Endothelial cell of umbilical vein (primary cell): ENCODE measurements around the gene MOB1B. TPM values are rescaled to one million over a fixed set of nuclear protein-coding genes. Genes with fewer than 3 reads are reported as not detected.

Experiments
- BruUV-seq: library from RNA; stranded (reverse); fragments of 400-500 nt; replicated peaks from 2 replicates; lab custom pipeline; 2021; lab: Mats Ljungman, UMichigan
- CTCF ChIA-PET: fragments of 300-600, 350-600 bp; sonication (Branson Sonifier 250); formaldehyde crosslinking; loops from one replicate; lab custom pipeline; 2021; ENCODE audit warnings: antibody characterized with exemption, inconsistent platforms; lab: Charles Lee
- POLR2A ChIA-PET: fragments of 300-600, 350-600 bp; sonication (Branson Sonifier 250); formaldehyde crosslinking; loops from one replicate; lab custom pipeline; 2021; ENCODE audit warnings: antibody characterized with exemption, inconsistent platforms; lab: Charles Lee
- DNase-seq: peaks from one replicate; pipeline ENCODE4 v3.0.0-alpha.2; 2011; ENCODE audit warnings: low read depth, low spot score
- FAIRE-seq: peaks from 2 replicates; lab custom pipeline; 2011; peaks lifted over from hg19 to GRCh38; lab: Jason Lieb, UNC
- H2AFZ ChIP-seq: 2 replicates; pipeline ENCODE4 v1.6.0; 2012; ENCODE audit warnings: low read depth, low read length, control low read depth, inconsistent platforms
- H3K27ac ChIP-seq: 2 replicates; pipeline ENCODE4 v1.5.1; 2011; ENCODE audit warnings: low read depth, mild to moderate bottlenecking, control low read depth, low read length, moderate library complexity; ENCODE audit not compliant: insufficient read depth
- H3K27me3 ChIP-seq, 2 experiments: 2 replicates each; pipeline versions ENCODE4 v1.6.0 to v1.6.1; 2011; ENCODE audit warnings: low read length in 2 of 2, mixed read lengths in 1 of 2; ENCODE audit not compliant: control insufficient read depth in 2 of 2, insufficient read depth in 2 of 2
- H3K36me3 ChIP-seq, 2 experiments: 2 replicates in 1 of 2; 3 replicates in 1 of 2; pipeline ENCODE4 v1.5.1; 2011; ENCODE audit warnings: low read length in 2 of 2, mild to moderate bottlenecking in 1 of 2, moderate library complexity in 1 of 2; ENCODE audit not compliant: control insufficient read depth in 2 of 2, insufficient read depth in 2 of 2; ENCODE audit errors: extremely low read depth in 1 of 2
- H3K4me1 ChIP-seq: 3 replicates; pipeline ENCODE4 v1.5.1; 2011; ENCODE audit warnings: mild to moderate bottlenecking, low read length; ENCODE audit not compliant: control insufficient read depth, insufficient read depth; ENCODE audit errors: extremely low read depth
- H3K4me2 ChIP-seq: 2 replicates; pipeline ENCODE4 v1.6.1; 2011; ENCODE audit warnings: low read length, control low read depth, mixed read lengths; ENCODE audit not compliant: insufficient read depth
- H3K4me3 ChIP-seq, 3 experiments: fragments of 200-600 bp in 1 of 3; sonication (generic), shearing (Covaris generic) in 1 of 3; replicated peaks in 1 of 3; 2 replicates each; pipeline ENCODE4 v1.5.1; 2011 to 2016; ENCODE audit warnings: control low read depth in 3 of 3, low read length in 3 of 3, mild to moderate bottlenecking in 2 of 3, inconsistent platforms in 1 of 3, low read depth in 1 of 3, moderate library complexity in 1 of 3; ENCODE audit not compliant: insufficient read depth in 1 of 3
- H3K79me2 ChIP-seq: 2 replicates; pipeline ENCODE4 v1.6.0; 2012; ENCODE audit warnings: low read length, inconsistent platforms; ENCODE audit not compliant: control insufficient read depth, insufficient read depth
- H3K9ac ChIP-seq: replicated peaks from 2 replicates; pipeline ENCODE3; 2011; ENCODE audit warnings: low read length, control low read depth; ENCODE audit not compliant: insufficient read depth; ENCODE audit errors: extremely low read depth
- H3K9me1 ChIP-seq: replicated peaks from 3 replicates; pipeline ENCODE4 v1.6.0; 2011; ENCODE audit warnings: mild to moderate bottlenecking, low read length; ENCODE audit not compliant: control insufficient read depth, insufficient read depth; ENCODE audit errors: extremely low read depth
- H3K9me3 ChIP-seq: replicated peaks from 2 replicates; pipeline ENCODE4 v1.5.1; 2012; ENCODE audit warnings: low read length, inconsistent platforms; ENCODE audit not compliant: control insufficient read depth, insufficient read depth
- H4K20me1 ChIP-seq: replicated peaks from 2 replicates; pipeline ENCODE3; 2011; ENCODE audit warnings: mild to moderate bottlenecking, low read length; ENCODE audit not compliant: control insufficient read depth, insufficient read depth; ENCODE audit errors: extremely low read depth
- CTCF ChIP-seq, 2 donors: IDR thresholded peaks; 1 replicate in 1 of 2; 2 replicates in 1 of 2; pipeline ENCODE4 v1.5.1; 2011; ENCODE audit warnings: low read length in 2 of 2, mild to moderate bottlenecking in 2 of 2, moderate library complexity in 2 of 2, control low read depth in 1 of 2, inconsistent platforms in 1 of 2, low read depth in 1 of 2; ENCODE audit not compliant: insufficient read depth in 1 of 2; ENCODE audit errors: extremely low read depth in 1 of 2
- EZH2 ChIP-seq: IDR thresholded peaks from 2 replicates; pipeline ENCODE4 v1.6.1; 2012; ENCODE audit warnings: borderline replicate concordance, low read depth, mild to moderate bottlenecking, moderate library complexity, low read length, inconsistent platforms; ENCODE audit not compliant: severe bottlenecking
- FOS ChIP-seq: IDR thresholded peaks from 2 replicates; pipeline ENCODE4 v1.6.1; 2011; ENCODE audit warnings: mild to moderate bottlenecking, low read length, moderate library complexity, borderline replicate concordance; ENCODE audit not compliant: insufficient read depth
- GATA2 ChIP-seq: IDR thresholded peaks from 2 replicates; pipeline ENCODE4 v1.7.0; 2011; ENCODE audit warnings: low read depth, mild to moderate bottlenecking, moderate library complexity, mixed read lengths, low read length; ENCODE audit not compliant: insufficient read length, insufficient read depth
- JUN ChIP-seq: IDR thresholded peaks from 2 replicates; pipeline ENCODE4 v1.6.1; 2011; ENCODE audit warnings: borderline replicate concordance, low read depth; ENCODE audit not compliant: insufficient read length, insufficient read depth
- MAX ChIP-seq: IDR thresholded peaks from 2 replicates; pipeline ENCODE4 v1.6.1; 2011; ENCODE audit not compliant: insufficient read depth, insufficient read length
- MYC ChIP-seq: IDR thresholded peaks from one replicate; pipeline ENCODE4 v1.6.1; 2011; ENCODE audit warnings: mild to moderate bottlenecking, low read depth, low read length
- POLR2A ChIP-seq: IDR thresholded peaks from 2 replicates; pipeline ENCODE4 v1.6.1; 2012; ENCODE audit warnings: low read depth, mild to moderate bottlenecking, control low read depth, low read length
- POLR2AphosphoS5 ChIP-seq: IDR thresholded peaks from 2 replicates; pipeline ENCODE4 v1.6.1; 2012; ENCODE audit warnings: low read depth, mild to moderate bottlenecking, control low read depth, low read length, moderate library complexity; ENCODE audit not compliant: insufficient read depth
- dilution Hi-C: fragments of 300-500 bp; cut with MboI; formaldehyde crosslinking; loops from one replicate; pipeline ENCODE4 v1.15.0; 2019; ENCODE audit warnings: low sequenced_read_pairs; ENCODE audit not compliant: extremely low pct_ligation_motif_present
- intact Hi-C: fragments of 100-400 bp; cut with micrococcal nuclease; formaldehyde crosslinking; loops from one replicate; pipeline ENCODE4 v1.10.0; 2022
- polyA plus RNA-seq, 4 experiments: library from polyadenylated mRNA; depleted of rRNA in 3 of 4; stranded (reverse) in 3 of 4; unstranded in 1 of 4; fragments of >200 nt; gene quantifications; 2 replicates each; pipeline versions ENCODE4 v1.2.1 to v1.2.3, GENCODE V29; 2011 to 2012; ENCODE audit warnings: missing spikeins in 1 of 4
- total RNA-seq: library from RNA; stranded (reverse); gene quantifications from 2 replicates; pipeline ENCODE4 v1.2.3, GENCODE V29; 2021

MOB1B gene
- total and polyA plus RNA-seq, 2 donors (not counting 3 experiments of a cell fraction or from before 2014, with no cell fraction given) = 4.3 to 23.9 TPM

- ChIA-PET POLR2A (no interaction called here), CTCF (interaction anchor here (0.8 kb wide), 1 partner anchor 8 kb away, joined by 3 read pairs; no protein-coding TSS in a partner anchor)
- intact Hi-C loops (no loop called here), dilution Hi-C loops (no loop called here)
- H3K4me2 ChIP-seq = no peak overlapping the region
- H3K79me2 ChIP-seq = peaks cover 4% of the 10 kb centered on the region
- no peaks in the 10 kb centered on the region for H3K36me3 ChIP-seq
- no peaks in the 10 kb centered on the region for H3K9me3 ChIP-seq
- FAIRE-seq = no peak
- H3K27ac ChIP-seq = no peak overlapping the region
- no peak for DNase-seq
- TF ChIP-seq CTCF (IDR thresholded peaks at IDR 0.05; ENCODE audit: extremely low read depth in 1 of 2, insufficient read depth in 1 of 2, low read depth in 1 of 2, low read length in 2 of 2) (no peak), EZH2 (no peak), GATA2 (no peak), FOS (no peak)
- no TSS peak for BruUV-seq
- H3K27me3 ChIP-seq = no peaks in the 10 kb centered on the region
- H3K4me1 ChIP-seq = no peaks in the 10 kb centered on the region
- H3K9ac ChIP-seq = no peak overlapping the region
- H2AFZ ChIP-seq = no peak overlapping the region
- no peaks in the 10 kb centered on the region for H4K20me1 ChIP-seq
- no peak overlapping the region for H3K4me3 ChIP-seq
- H3K9me1 ChIP-seq = no peaks in the 10 kb centered on the region
These were observed 56.5 kb downstream of the MOB1B start for GRCh38 chr4:70958681-70959080.

- Histone ChIP-seq H2AFZ (no peak overlapping the region), H3K27me3 (no peaks in the 10 kb centered on the region), H3K36me3 (peaks cover 3% of the 10 kb centered on the region in 2 experiments), H4K20me1 (no peaks in the 10 kb centered on the region), H3K27ac (no peak overlapping the region), H3K9me3 (no peaks in the 10 kb centered on the region), H3K4me2 (no peak overlapping the region), H3K79me2 (no peaks in the 10 kb centered on the region), H3K9me1 (no peaks in the 10 kb centered on the region), H3K4me3 (no peak overlapping the region), H3K4me1 (no peaks in the 10 kb centered on the region), H3K9ac (no peak overlapping the region)
- intact Hi-C loops (no loop called here), dilution Hi-C loops (no loop called here)
- ChIA-PET CTCF (no interaction called here), POLR2A (no interaction called here)
- DNase-seq (no peak), FAIRE-seq (no peak)
- TF ChIP-seq FOS = no peak
- no peak for TF ChIP-seq CTCF (IDR thresholded peaks at IDR 0.05; ENCODE audit: extremely low read depth in 1 of 2, insufficient read depth in 1 of 2, low read depth in 1 of 2, low read length in 2 of 2)
- no peak for TF ChIP-seq MYC
- TF ChIP-seq POLR2A = no peak
- no peak for TF ChIP-seq POLR2AphosphoS5
- no peak for TF ChIP-seq EZH2
- TF ChIP-seq JUN = no peak
- no peak for TF ChIP-seq GATA2
- TF ChIP-seq MAX = no peak
- no TSS peak for BruUV-seq
These were observed 66.9 kb downstream of the MOB1B start for GRCh38 chr4:70969076-70969475.
